IPS-11a (cell line): Measurements from ENCODE around the gene AFG1L.

Experiments
- H3K4me3 ChIP-seq: one replicate; pipeline ENCODE4 v1.5.1; 2013; ENCODE audit warnings: low read depth, low read length, control low read depth

AFG1L gene

GRCh38 chr6:108568551-108569305 lies 273.9 kb downstream of the AFG1L start:
- no peak overlapping the region for H3K4me3 ChIP-seq

- H3K4me3 ChIP-seq, result no peak overlapping the region
These were observed 275.7 kb downstream of the AFG1L start for GRCh38 chr6:108570517-108570916.

- H3K4me3 ChIP-seq, result no peak overlapping the region
These were observed 279.7 kb downstream of the AFG1L start for GRCh38 chr6:108574457-108575141.
